GM21737 (cell line): ENCODE data around the gene ZNF138.

Source experiments
- ATAC-seq: cut with Tn5 transposase; IDR thresholded peaks from one replicate; pipeline ENCODE4 v1.9.1; 2021; ENCODE audit warnings: mild to moderate bottlenecking, moderate library complexity; ENCODE audit not compliant: unreplicated experiment

ZNF138 gene

DNA sequence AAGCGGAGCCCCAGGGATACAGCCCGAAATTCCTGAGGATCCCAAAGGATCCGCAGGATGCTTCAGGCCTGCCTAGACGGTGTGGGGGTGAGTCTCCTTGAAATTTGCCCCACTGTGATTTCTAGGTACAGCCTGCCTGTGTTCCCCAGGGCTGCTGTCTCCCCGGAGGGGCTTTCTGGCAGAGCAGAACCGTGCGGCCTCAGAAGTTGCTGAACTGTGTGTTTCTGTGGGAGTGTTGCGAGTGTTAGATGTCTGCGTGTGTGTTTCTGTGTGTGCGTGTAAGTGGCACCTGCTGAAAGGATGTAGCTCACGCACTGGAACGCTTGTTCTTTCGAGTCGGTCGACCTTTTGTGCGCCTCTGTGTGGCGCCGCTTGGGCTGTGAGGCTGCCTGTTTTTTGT is 81.0 kb downstream of the ZNF138 start:
- ATAC-seq, result no peak

DNA sequence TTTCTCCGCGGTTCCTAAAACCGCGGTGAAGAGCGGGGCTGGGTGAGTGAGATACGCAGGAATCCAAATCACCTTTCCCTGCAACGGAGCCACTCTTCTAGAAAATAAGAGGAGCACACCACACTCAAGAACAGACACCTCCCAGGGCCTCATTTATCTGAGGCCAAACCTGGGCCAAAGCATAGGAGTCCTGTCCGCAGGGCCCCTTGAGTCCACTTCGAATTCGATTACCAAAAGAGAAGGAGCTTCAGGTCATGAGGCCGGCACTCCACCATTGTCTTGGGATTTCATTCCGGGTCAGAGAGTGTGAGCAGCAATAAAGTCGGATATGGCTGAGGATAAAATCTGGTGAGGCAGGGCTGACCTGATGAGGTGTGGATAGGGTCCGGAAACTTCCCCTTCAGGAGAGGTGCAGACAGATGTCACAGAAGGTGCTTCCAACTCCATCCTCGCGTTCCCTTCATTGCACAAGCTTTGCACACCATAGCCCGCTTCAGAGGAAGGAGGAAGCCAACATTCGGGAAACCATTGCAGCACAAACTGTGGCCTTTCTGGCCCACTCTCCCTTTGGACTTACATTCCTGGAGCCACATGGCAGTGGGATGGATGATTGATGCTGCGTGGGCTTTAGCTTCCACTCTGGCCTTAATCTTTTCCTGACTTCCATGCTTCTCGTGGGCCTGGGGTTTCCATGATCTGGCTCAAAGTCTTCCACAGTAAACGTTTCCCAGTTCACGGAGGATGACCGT is 81.6 kb downstream of the ZNF138 start:
- no peak for ATAC-seq

DNA sequence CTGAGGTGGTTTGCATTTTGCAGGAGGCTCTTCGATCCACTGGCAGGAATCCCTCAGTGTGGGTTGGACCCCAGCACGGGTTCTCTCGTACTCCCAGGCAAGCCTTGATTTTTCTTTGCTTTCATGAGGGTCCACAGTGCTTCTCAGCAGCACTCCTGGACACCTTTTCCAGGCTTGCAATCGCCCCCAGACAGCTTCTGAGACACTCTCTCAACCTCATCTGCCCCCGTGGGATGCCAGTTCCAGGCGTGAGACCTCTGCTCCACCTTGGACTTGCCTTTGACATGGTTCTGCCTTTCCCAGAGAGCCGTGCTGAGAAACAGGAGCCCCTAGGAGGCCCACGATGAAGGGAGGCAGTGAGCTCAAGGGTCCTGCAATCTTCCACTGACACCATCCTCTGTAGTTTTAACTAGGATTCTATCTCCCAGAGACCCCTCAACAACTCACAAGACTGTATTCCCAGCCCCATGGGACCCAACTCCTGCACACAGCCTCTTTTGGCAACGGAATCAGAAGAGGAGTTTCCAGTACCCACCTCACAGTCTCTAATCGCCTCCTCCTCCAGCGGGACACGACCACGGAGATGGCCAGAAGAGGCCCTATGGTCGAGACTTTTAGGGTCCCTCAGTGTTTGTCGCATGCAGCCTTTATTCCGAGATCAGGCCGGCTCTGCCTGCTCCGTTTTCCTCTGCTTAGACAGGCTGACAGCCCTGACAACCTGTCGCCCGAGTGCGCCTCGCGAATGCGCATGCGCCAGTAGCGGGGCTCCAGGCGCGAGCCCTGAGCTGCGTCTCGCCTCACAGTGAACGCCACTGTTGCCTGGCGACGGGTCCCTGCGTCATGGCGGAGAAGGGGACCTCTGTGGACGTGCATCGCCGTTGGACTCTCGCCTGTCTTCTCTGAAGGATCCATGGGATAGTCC is 82.8 kb downstream of the ZNF138 start:
- no peak for ATAC-seq

DNA sequence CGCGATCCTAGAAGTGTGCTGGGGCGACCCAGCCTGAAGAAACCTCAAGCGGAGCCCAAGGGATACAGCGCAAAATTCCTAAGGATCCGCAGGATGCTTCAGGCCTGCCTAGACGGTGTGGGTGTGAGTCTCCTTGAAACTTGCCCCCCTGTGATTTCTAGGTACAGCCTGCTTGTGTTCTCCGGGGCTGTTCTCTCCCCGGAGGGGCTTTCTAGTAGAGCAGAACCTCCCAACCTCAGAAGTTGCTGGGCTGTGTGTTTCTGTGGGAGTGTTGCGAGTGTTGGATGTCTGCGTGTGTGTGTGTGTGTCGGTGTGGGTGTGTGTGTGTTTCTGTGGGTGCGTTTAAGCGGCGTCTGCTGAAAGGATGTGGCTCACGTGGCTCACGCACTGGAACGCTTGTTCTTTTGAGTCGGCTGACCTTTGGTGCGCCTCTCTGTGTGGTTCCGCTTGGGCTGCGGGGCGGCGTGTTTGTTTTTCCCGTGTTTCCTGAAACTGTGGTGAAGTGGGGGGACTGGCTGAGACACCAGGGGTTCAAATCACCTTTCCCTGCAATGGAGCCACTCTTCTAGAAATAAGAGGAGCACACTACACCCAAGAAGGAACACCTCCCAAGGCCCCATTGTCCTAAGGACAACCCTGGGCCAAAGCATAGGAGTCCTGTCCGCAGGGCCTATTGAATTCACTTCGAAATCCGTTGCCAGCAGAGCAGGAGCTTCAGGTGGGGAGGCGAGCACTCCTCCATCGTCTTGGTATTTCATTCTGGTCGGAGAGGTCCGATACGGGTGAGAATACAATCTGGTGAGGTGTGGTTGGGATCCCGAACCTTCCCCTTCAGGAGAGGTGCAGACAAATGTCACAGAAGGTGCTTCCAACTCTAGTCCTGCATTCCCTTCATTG is 83.7 kb downstream of the ZNF138 start:
- ATAC-seq, result no peak

DNA sequence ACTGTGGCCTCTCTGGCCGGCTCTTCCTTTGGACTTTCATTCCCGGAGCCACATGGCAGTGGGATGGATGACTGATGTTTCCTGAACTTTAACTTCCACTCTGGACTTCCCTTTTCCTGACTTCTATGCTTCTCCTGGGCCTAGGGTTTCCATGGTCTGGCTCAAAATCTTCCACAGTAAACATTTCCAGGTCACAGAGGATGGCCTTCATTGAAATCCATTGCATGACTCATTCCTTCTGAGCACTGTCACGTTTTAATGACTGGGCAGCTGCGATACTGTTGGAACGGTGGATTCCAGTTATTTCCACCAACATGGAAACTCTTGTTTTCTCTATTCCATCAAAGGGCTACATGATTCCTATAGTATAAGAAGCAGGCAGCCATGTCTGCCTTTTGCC is 84.5 kb downstream of the ZNF138 start:
- no peak for ATAC-seq

DNA sequence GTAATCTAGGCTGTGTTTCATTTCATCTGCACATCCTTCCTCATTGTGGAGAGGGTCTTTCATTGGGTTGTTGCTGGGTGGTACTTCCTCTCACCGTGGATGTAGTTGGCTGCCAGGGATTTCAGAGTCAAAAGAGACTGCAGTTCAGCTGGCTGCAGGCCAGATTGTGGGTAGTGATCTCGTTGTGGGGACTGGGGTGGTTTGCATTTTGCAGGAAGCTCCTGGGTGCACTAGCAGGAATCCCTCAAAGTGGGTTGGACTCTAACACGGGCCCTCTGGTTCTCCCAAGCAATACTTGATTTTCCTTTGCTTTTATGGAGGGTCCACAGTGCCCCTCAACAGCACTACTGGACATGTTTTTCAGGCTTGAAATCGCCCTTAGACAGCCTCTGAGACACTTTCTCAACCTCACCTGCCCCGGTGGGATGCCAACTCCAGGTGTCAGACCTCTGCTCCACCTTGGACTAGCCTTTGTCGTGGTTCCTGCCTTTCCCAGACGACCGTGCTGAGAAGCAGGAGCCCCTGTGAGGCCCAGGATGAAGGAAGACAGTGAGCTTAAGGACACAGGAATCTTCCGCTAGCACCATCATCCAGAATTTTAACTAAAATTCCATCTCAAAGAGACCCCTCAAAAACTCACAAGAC is 85.0 kb downstream of the ZNF138 start:
- ATAC-seq, result no peak

DNA sequence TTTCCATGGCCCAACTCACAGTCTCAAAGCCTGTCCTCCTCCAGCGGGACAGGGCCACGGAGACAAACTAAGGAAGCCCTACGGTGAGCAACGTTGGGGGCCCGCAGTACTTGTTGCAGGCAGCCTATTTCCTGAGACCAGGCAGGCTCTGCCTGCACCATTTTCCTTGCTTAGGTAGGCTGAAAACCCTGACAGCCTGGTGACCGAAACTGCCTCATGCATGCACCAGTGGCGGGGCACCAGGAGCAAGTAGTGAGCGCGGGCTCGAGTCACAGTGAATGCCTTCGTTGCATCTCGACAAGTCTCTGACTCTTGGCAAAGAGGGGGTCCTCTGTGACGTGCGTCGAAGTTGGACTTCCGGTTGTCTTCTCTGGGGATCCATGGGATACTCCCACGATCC is 85.6 kb downstream of the ZNF138 start:
- no peak for ATAC-seq

DNA sequence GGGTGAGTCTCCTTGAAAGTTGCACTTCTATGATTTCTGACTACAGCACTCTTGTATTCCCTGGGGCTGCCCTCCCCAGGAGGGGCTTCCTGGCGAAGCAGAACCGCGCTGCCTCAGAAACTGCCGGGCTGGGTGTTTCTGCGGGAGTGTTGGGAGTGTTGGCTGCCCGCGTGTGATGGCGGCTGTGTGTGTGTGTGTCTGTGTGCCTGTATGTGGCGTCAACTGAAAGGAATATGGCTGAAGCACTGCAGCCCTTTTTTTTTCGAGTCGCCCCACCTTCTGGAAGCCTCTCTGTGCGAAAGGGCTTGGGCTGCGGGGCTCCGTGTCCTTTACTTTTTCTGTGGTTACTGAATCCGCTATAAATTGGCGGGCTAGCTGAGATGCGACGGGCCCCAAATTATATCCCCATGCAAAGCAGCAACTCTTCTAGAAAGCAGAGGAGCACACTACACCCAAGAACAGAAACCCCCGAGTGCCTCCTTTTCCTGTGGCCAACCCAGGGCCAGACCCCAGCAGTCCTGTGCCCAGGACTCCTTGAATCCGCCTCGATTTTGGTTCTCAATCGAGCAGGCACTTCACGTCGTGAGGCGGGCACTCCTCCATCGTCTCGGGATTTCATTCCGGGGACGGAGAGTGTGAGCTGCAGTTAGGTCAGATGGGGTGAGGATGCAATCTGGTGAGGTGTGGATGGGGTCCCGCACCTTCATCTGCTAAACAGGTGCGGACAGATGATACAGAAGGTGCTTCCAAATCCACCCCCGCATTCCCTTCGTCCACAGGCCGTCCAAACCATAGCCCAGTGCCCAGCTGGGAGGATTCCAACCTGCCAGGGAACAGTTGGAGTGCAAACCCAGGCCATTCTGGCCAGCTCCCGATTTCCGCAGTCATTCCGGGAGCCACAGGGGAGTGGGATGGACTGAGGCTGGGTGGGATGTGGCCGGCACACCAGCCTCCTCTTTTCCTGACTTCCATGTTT is 86.4 kb downstream of the ZNF138 start:
- no peak for ATAC-seq

DNA sequence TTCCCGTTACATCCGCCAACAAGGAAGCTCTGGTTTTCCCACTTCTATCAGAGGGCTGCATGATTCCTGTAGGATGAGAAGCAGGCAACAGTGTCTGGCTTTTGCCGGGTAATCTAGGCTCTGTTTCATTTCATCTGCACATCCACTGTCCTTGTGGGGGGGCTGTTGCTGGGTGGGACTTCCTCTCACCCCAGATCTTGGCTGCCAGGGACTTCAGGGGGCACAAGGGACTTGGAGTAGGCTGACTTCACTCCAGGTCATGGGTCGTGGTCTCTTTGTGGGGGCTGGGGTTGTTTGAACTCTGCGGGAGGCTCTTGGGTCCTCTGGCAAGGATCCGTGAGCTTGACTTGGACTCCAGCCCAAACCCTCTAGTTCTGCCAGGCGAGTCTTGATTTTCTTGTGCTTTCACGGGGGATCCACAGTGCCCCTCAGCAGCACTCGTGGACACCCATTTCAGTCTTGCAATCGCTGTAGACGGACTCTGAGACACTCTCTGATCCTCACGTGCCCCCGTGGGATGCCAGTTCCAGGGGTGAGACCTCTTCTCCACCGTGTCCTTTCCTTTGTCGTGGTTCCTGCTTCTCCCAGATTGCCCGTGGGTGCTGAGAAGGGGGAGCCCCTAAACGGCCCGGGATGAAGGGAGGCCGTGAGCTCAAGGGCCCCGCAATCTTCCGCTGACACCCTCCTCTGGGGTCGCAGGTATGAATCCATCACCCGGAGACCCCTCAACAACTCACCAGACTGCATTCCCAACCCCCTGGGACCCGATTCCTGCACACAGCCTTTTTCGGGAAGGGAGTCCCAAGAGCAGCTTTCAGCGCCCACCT is 87.4 kb downstream of the ZNF138 start:
- ATAC-seq, result no peak

GRCh38 chr7:64882341-64883112 is 88.3 kb downstream of the ZNF138 start:
- ATAC-seq, result no peak
